HG02970 (cell line): ENCODE data around the gene DLGAP1.

Experiments used
- ATAC-seq: cut with Tn5 transposase; IDR thresholded peaks from one replicate; pipeline ENCODE4 v1.9.1; 2021; ENCODE audit warnings: mild to moderate bottlenecking, moderate library complexity, moderate number of reproducible peaks; ENCODE audit not compliant: unreplicated experiment, low FRiP score

Gene DLGAP1

GRCh38 chr18:3799515-3799914, 655.6 kb downstream of the DLGAP1 start:
- no peak for ATAC-seq

- ATAC-seq: no peak
These were observed 657.1 kb downstream of the DLGAP1 start for GRCh38 chr18:3798032-3798431.

- no peak for ATAC-seq
These were observed 658.7 kb downstream of the DLGAP1 start for GRCh38 chr18:3796434-3796833.

GRCh38 chr18:3794537-3795348, 660.4 kb downstream of the DLGAP1 start:
- ATAC-seq: no peak

- ATAC-seq: no peak
These were observed 661.6 kb downstream of the DLGAP1 start for GRCh38 chr18:3793545-3793944.

GRCh38 chr18:3793111-3793510, 662.0 kb downstream of the DLGAP1 start:
- ATAC-seq: no peak

GRCh38 chr18:3792711-3793110, 662.4 kb downstream of the DLGAP1 start:
- no peak for ATAC-seq

- ATAC-seq: no peak
These were observed 663.9 kb downstream of the DLGAP1 start for GRCh38 chr18:3791238-3791637.

- no peak for ATAC-seq
These were observed 664.4 kb downstream of the DLGAP1 start for GRCh38 chr18:3790703-3791102.

- no peak for ATAC-seq
These were observed 665.6 kb downstream of the DLGAP1 start for GRCh38 chr18:3789525-3789924.

GRCh38 chr18:3784949-3785348, 670.2 kb downstream of the DLGAP1 start:
- no peak for ATAC-seq

GRCh38 chr18:3782901-3783300, 672.2 kb downstream of the DLGAP1 start:
- no peak for ATAC-seq

- no peak for ATAC-seq
These were observed 677.4 kb downstream of the DLGAP1 start for GRCh38 chr18:3777719-3778118.

- no peak for ATAC-seq
These were observed 678.0 kb downstream of the DLGAP1 start for GRCh38 chr18:3777122-3777521.

GRCh38 chr18:3775996-3776395, 679.1 kb downstream of the DLGAP1 start:
- no peak for ATAC-seq

GRCh38 chr18:3773303-3773702, 681.8 kb downstream of the DLGAP1 start:
- no peak for ATAC-seq

- ATAC-seq: peak; percentile 91
These were observed 683.8 kb downstream of the DLGAP1 start for GRCh38 chr18:3771121-3771971.

- ATAC-seq: no peak
These were observed 693.8 kb downstream of the DLGAP1 start for GRCh38 chr18:3761266-3761665.

GRCh38 chr18:3760741-3761140, 694.4 kb downstream of the DLGAP1 start:
- ATAC-seq: no peak

- no peak for ATAC-seq
These were observed 696.0 kb downstream of the DLGAP1 start for GRCh38 chr18:3759099-3759498.

GRCh38 chr18:3758531-3758930, 696.6 kb downstream of the DLGAP1 start:
- no peak for ATAC-seq

- ATAC-seq: no peak
These were observed 697.7 kb downstream of the DLGAP1 start for GRCh38 chr18:3757361-3757760.
